ENCODE data around the gene NUP214.
A peak's percentile ranks its signal among the peaks of the same experiment; 100 is the strongest.

NUP214 gene

GRCh38 chr9:131119600-131119999 is 5.8 kb upstream of the NUP214 start:
- TF ChIP-seq CTCF (IDR thresholded peaks at IDR 0.05; ENCODE audit: insufficient read depth, low read depth, low read length, missing control alignments), result no peak
- no peak overlapping the region for H3K4me3 ChIP-seq (ENCODE audit: low read length)
- DNase-seq (ENCODE audit: low read depth), result no peak

GRCh38 chr9:131120620-131121228 is 4.7 kb upstream of the NUP214 start:
- DNase-seq (ENCODE audit: low read depth), result no peak
- H3K4me3 ChIP-seq (ENCODE audit: low read length), result no peak overlapping the region
- TF ChIP-seq CTCF (IDR thresholded peaks at IDR 0.05; ENCODE audit: insufficient read depth, low read depth, low read length, missing control alignments), result no peak

GRCh38 chr9:131121346-131121745 is 4.0 kb upstream of the NUP214 start:
- DNase-seq (ENCODE audit: low read depth), result no peak
- H3K4me3 ChIP-seq (ENCODE audit: low read length), result no peak overlapping the region
- TF ChIP-seq CTCF (IDR thresholded peaks at IDR 0.05; ENCODE audit: insufficient read depth, low read depth, low read length, missing control alignments), result no peak

- no peak overlapping the region for H3K4me3 ChIP-seq (ENCODE audit: low read length)
- no peak for TF ChIP-seq CTCF (IDR thresholded peaks at IDR 0.05; ENCODE audit: insufficient read depth, low read depth, low read length, missing control alignments)
- DNase-seq (ENCODE audit: low read depth), result no peak
Observed at GRCh38 chr9:131122158-131122557, 3.2 kb upstream of the NUP214 start.

GRCh38 chr9:131125038-131125287 is 423 bp upstream of the NUP214 start:
- H3K4me3 ChIP-seq (ENCODE audit: low read length), result peak overlapping the region; percentile 92
- no peak for DNase-seq (ENCODE audit: low read depth)

GRCh38 chr9:131126059-131126426 is 657 bp downstream of the NUP214 start:
- H3K4me3 ChIP-seq (ENCODE audit: low read length), result peak overlapping the region; percentile 92
- no peak for TF ChIP-seq CTCF (IDR thresholded peaks at IDR 0.05; ENCODE audit: insufficient read depth, low read depth, low read length, missing control alignments)

More at GRCh38 chr9:131125038-131125287, 423 bp upstream of the NUP214 start:
- TF ChIP-seq CTCF (IDR thresholded peaks at IDR 0.05; ENCODE audit: insufficient read depth, low read depth, low read length, missing control alignments), result no peak

GRCh38 chr9:131129183-131129582 is 3.8 kb downstream of the NUP214 start:
- no peak for TF ChIP-seq CTCF (IDR thresholded peaks at IDR 0.05; ENCODE audit: insufficient read depth, low read depth, low read length, missing control alignments)
- no peak for DNase-seq (ENCODE audit: low read depth)
- H3K4me3 ChIP-seq (ENCODE audit: low read length), result no peak overlapping the region

More at GRCh38 chr9:131126059-131126426, 657 bp downstream of the NUP214 start:
- DNase-seq (ENCODE audit: low read depth), result no peak
